ENCODE measurements around the gene AKNAD1. TPM values are rescaled to one million over a fixed set of nuclear protein-coding genes. Genes with fewer than 3 reads are reported as not detected.

Gene AKNAD1
- total RNA-seq, 2 donors from 2014 or later: not detected

DNA sequence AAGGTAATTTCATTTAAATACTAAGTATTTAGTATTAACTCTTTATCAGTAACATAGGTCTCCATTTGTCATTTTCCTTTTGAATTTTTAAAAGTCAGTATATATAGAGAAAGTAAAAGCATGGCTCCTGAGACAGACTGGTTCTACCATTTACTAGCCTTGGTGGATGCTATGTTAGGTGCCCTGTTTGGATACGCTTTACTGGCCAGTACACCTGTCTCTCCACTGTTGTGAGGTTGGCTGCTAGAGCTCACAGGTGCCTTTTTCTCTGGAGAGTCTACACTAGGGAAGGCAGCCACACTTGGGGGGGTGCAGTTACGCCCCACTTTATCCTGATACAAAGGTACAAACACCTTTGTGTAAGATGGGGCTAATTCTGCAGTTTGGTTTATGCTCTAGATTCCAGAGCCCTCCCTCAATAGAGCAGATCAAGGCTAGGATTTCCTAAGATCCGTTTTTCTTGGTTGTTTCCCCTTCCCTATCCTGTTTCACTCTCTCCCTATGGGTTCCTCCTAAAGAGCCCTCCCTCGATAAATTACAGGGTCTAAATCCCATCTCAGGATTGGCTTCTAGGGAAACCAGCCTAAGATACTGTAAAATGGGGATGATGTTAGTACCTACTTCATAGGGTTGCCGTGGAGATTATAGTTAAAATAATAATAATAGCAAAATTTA, 14.3 kb upstream of the AKNAD1 start:
- Histone ChIP-seq H3K9me3 (no peaks in the 10 kb centered on the region), H3K4me1 (peaks cover 0 to 4% of the 10 kb centered on the region in 2 donors), H3K27me3 (no peaks in the 10 kb centered on the region), H3K27ac (no peak overlapping the region), H3K4me3 (no peak overlapping the region), H3K36me3 (no peaks in the 10 kb centered on the region)
- DNase-seq (ENCODE audit: low spot score): no peak
- TF ChIP-seq, protein P1, sequence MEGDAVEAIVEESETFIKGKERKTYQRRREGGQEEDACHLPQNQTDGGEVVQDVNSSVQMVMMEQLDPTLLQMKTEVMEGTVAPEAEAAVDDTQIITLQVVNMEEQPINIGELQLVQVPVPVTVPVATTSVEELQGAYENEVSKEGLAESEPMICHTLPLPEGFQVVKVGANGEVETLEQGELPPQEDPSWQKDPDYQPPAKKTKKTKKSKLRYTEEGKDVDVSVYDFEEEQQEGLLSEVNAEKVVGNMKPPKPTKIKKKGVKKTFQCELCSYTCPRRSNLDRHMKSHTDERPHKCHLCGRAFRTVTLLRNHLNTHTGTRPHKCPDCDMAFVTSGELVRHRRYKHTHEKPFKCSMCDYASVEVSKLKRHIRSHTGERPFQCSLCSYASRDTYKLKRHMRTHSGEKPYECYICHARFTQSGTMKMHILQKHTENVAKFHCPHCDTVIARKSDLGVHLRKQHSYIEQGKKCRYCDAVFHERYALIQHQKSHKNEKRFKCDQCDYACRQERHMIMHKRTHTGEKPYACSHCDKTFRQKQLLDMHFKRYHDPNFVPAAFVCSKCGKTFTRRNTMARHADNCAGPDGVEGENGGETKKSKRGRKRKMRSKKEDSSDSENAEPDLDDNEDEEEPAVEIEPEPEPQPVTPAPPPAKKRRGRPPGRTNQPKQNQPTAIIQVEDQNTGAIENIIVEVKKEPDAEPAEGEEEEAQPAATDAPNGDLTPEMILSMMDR (IDR thresholded peaks at IDR 0.05): no peak

DNA sequence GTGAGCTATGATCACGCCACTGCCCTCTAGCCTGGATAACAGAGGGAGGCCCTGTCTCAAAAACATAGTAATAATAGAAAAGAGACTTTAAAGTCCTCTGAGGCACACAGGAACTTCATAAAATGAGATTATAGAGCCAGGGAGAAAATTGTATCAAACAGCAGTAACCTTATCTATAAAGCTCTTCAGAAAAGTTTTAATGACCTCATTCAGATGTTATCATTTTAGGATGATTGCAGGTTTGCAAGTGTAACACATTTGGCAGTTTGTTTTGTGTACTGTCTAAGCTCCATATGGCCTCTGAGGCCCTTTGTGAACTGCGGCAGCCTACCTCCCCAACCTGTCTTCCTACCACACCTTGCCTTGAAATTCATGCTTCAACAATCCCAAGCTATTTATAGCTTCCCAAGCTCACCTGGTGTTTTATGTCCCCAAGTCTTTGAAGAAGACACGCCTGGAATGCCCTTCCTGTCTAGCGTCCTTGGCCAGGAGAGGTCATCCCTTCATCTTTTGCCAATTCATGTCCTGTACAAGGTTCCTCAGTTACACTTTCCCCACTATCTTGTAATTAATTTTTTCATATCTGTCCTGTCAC, 8.5 kb upstream of the AKNAD1 start:
- Histone ChIP-seq H3K36me3 (no peaks in the 10 kb centered on the region), H3K9me3 (no peaks in the 10 kb centered on the region), H3K27ac (no peak overlapping the region), H3K4me3 (no peak overlapping the region), H3K27me3 (no peaks in the 10 kb centered on the region), H3K4me1 (no peaks in the 10 kb centered on the region)
- DNase-seq (ENCODE audit: low spot score): no peak
- TF ChIP-seq, protein P1 (IDR thresholded peaks at IDR 0.05): no peak

DNA sequence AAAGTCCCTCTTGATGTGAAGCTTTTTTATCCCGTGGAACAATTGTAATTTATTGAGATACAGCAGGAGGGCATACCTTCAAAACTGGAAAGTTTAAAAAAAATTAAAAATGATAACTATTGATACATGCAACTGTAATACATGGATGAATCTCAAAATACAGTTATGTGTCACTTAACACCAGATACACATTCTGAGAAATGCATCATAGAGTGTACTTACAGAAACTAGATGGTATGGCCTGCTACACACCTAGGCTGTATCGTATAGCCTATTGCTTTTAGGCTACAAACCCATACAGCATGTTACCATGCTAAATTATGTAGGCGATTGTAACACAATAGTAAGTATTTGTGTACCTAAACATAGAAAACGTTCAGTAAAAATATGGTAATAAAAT, 7.1 kb upstream of the AKNAD1 start:
- TF ChIP-seq, protein P1 (IDR thresholded peaks at IDR 0.05): no peak
- DNase-seq (ENCODE audit: low spot score): no peak

DNA sequence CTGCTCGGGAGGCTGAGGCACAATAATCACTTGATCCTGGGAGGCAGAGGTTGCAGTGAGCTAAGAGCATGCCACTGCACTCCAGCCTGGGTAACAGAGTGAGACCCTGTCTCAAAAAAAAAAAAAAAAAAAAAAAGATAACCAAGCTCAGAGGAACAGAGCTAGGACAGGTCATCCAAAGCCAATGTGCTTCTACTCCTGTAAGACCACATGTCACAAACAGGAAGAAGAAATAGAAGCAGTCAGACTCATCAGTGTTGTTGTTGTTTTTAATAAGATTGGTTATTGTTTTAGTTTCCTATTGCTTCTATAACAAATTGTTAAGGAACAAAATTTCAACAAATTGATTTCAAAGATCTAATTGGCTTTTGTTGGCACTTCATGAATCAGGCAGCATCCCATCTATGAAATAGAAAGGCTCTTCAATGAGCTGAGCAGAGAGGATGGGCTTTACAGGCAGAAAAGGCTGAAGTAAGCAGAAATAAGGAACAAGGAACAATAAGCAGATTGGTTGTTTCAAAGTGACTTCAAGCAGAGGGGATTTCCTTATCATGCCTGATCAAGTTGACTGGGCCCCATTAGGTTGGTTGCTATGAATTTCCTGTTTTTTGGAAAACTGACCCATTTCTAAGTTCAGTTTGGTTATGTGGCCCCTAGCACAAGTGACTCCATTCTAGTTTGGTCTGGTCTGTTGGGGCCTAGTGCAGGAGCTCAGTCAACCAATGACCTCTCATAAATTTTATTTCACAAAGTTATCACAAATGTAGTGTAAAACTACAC, 6.0 kb upstream of the AKNAD1 start:
- H3K9me3 ChIP-seq: no peaks in the 10 kb centered on the region
- TF ChIP-seq, protein P1 (IDR thresholded peaks at IDR 0.05): no peak
- no peak overlapping the region for H3K4me3 ChIP-seq
- no peaks in the 10 kb centered on the region for H3K4me1 ChIP-seq
- DNase-seq (ENCODE audit: low spot score): no peak
- no peaks in the 10 kb centered on the region for H3K27me3 ChIP-seq
- no peak overlapping the region for H3K27ac ChIP-seq
- no peaks in the 10 kb centered on the region for H3K36me3 ChIP-seq

More for the DNA sequence above, 7.1 kb upstream of the AKNAD1 start:
- Histone ChIP-seq H3K27ac (no peak overlapping the region), H3K36me3 (no peaks in the 10 kb centered on the region), H3K4me3 (no peak overlapping the region), H3K27me3 (no peaks in the 10 kb centered on the region), H3K4me1 (no peaks in the 10 kb centered on the region), H3K9me3 (no peaks in the 10 kb centered on the region)

DNA sequence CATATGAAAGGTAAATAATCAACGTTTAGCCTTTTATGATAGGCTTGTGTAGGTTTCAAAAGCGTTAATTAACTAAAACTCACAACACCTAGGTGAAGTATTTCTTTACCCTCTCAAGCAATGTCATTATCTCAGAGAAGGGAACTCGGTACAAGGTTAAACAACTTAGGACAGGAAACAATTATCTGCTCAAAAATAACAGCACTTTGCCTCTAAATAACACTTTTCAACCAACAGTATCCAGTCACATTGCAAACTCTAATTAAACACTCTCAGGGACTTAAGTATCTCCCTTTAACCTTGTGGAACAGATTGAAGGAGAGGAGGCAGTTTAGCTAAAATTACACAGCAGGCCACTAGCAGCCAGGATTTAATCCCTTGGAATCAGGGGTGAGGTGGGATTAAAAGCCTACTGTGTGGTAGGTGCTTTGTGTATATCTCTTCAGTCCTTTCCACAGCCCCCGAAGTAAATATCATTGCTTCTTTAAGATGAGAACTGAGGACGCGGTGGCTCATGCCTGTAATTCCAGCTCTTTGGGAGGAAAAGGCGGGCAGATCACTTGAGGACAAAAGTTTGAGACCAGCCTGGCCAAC, 5.2 kb upstream of the AKNAD1 start:
- H3K9me3 ChIP-seq: no peaks in the 10 kb centered on the region
- no peaks in the 10 kb centered on the region for H3K4me1 ChIP-seq
- no peak overlapping the region for H3K4me3 ChIP-seq
- no peaks in the 10 kb centered on the region for H3K36me3 ChIP-seq
- no peaks in the 10 kb centered on the region for H3K27me3 ChIP-seq
- TF ChIP-seq, protein P1 (IDR thresholded peaks at IDR 0.05): no peak
- no peak for DNase-seq (ENCODE audit: low spot score)
- H3K27ac ChIP-seq: no peak overlapping the region
